Adrenal gland (tissue), 12 donors: ENCODE data around the gene RIC3. TPM values are rescaled to one million over a fixed set of nuclear protein-coding genes. Genes with fewer than 3 reads are reported as not detected.

Experiments
- DNase-seq, 7 donors: peaks; one replicate each; pipeline ENCODE4 v3.0.0-alpha.2; 2019 to 2020
- H3K27ac ChIP-seq, 5 donors: fragments of 200-600 bp; sonication (generic) in 4 of 5; 1 replicate in 3 of 5; 2 replicates in 2 of 5; pipeline versions ENCODE4 v1.5.1 to v1.8.0; 2016 to 2020; ENCODE audit warnings: mild to moderate bottlenecking in 1 of 5
- H3K27me3 ChIP-seq: fragments of 200-600 bp; 2 replicates; pipeline ENCODE4 v1.8.0; 2021
- H3K36me3 ChIP-seq, 2 donors: fragments of 200-600 bp; replicated peaks in 1 of 2; 1 replicate in 1 of 2; 2 replicates in 1 of 2; pipeline versions ENCODE4 v1.5.1 to v1.8.0; 2018 to 2022
- H3K4me1 ChIP-seq, 2 donors: fragments of 200-600 bp; replicated peaks in 1 of 2; 1 replicate in 1 of 2; 2 replicates in 1 of 2; pipeline versions ENCODE4 v1.5.1 to v1.8.0; 2018 to 2021
- H3K4me3 ChIP-seq, 4 donors: fragments of 200-600 bp; sonication (generic) in 3 of 4; one replicate each; pipeline ENCODE4 v1.5.1; 2016 to 2018
- H3K9me3 ChIP-seq, 3 donors: fragments of 200-600 bp; sonication (generic) in 1 of 3; replicated peaks in 1 of 3; 1 replicate in 2 of 3; 2 replicates in 1 of 3; pipeline versions ENCODE4 v1.5.1 to v1.8.0; 2016 to 2021
- POLR2A ChIP-seq, 2 donors: fragments of 450-650 bp; IDR thresholded peaks; one replicate each; pipeline ENCODE4 v1.6.1; 2017; ENCODE audit warnings: antibody characterized with exemption in 2 of 2, mild to moderate bottlenecking in 2 of 2, moderate library complexity in 1 of 2
- WGBS, 4 donors: extraction: QIAGEN DNeasy Blood & Tissue Kit in 2 of 4; methylation state at CpG; one replicate each; pipeline versions ENCODE4 v1.1.5 to v1.1.7; 2013 to 2017; 5-methylcytosine and 5-hydroxymethylcytosine counted together
- intact Hi-C, 2 donors: fragments of 100-400 bp; cut with DNase I; formaldehyde crosslinking; loops; one replicate each; pipeline versions ENCODE4 v1.14.1 to v1.15.0; 2022 to 2023
- polyA plus RNA-seq, 3 donors: library from polyadenylated mRNA; stranded (reverse); fragments of 200-250 nt in 2 of 3; fragments of 350-450 nt in 1 of 3; fragmentation: Illumina TruSeq in 1 of 3; extraction: RNeasy Lipid Tissue Mini Kit (QIAGEN cat#74804) in 1 of 3; gene quantifications; one replicate each; pipeline ENCODE4 v1.2.3, GENCODE V29; 2013 to 2014
- total RNA-seq, 9 donors: library from RNA; depleted of rRNA in 4 of 9; stranded (reverse); fragments of >200 nt in 4 of 9; fragments of 120-200 nt in 1 of 9; fragmentation: NEBNext Ultra II Directional in 1 of 9; extraction: Animal tissue kit (Norgen Biotek cat#: 25700) in 1 of 9; gene quantifications; one replicate each; pipeline versions ENCODE4 v1.1.0 to v1.2.4, GENCODE V29; 2013 to 2023
- TF ChIP-seq, protein P1 (sequence below), 6 experiments: fragments of 450-650 bp in 4 of 6; fragments of 200-600 bp in 2 of 6; sonication (generic) in 1 of 6; IDR thresholded peaks; 1 replicate in 5 of 6; 2 replicates in 1 of 6; pipeline versions ENCODE4 v1.5.1 to v1.8.0; 2016 to 2021; ENCODE audit warnings: antibody characterized with exemption in 6 of 6, mild to moderate bottlenecking in 2 of 6, moderate library complexity in 1 of 6
- donor health status: healthy with polysubstance abuse.
- donor health status: Bipolar disorder and iron deficiency.
- donor health status: DM: yes; HTN: yes; CAD: no.
- donor health status: DM: no; HTN: no; CAD: no.
- donor health status: DM: no; HTN: no; CAD: no.
- donor health status: DM: yes; HTN: yes; CAD: no.

Gene RIC3
- total and polyA plus RNA-seq, 12 donors = 11.0 to 45.5 (median 29.4) TPM

DNA sequence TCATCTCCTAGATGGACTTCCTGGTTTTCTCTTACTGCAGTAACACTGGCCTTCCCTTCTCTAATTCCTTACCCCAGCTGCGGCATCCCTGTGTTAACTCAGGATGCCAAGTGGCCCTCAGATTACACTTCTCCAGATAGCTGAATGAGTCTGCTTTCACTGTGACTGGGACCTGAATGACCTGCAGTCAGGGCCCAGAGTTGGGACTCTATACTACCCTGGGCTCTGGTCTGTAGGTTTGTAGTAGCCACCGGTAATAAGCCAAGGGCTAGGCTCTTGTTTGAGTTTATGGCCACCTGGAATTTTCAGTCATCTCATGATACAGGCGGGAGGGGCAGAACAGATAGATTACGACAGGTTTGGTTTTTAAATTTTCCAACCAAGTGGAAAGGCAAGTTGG, 63.7 kb downstream of the RIC3 start:
- Histone ChIP-seq H3K27ac (no peak overlapping the region), H3K36me3 (peaks cover 0 to 35% of the 10 kb centered on the region in 2 donors), H3K27me3 (no peaks in the 10 kb centered on the region), H3K9me3 (no peaks in the 10 kb centered on the region), H3K4me1 (no peaks in the 10 kb centered on the region), H3K4me3 (no peak overlapping the region)
- DNase-seq = no peak
- 95 to 99% (median 96%) methylated on average over 4 of the region's 4 CpGs for WGBS, 4 donors
- no peak for TF ChIP-seq POLR2A (IDR thresholded peaks at IDR 0.05)
- TF ChIP-seq, protein P1, sequence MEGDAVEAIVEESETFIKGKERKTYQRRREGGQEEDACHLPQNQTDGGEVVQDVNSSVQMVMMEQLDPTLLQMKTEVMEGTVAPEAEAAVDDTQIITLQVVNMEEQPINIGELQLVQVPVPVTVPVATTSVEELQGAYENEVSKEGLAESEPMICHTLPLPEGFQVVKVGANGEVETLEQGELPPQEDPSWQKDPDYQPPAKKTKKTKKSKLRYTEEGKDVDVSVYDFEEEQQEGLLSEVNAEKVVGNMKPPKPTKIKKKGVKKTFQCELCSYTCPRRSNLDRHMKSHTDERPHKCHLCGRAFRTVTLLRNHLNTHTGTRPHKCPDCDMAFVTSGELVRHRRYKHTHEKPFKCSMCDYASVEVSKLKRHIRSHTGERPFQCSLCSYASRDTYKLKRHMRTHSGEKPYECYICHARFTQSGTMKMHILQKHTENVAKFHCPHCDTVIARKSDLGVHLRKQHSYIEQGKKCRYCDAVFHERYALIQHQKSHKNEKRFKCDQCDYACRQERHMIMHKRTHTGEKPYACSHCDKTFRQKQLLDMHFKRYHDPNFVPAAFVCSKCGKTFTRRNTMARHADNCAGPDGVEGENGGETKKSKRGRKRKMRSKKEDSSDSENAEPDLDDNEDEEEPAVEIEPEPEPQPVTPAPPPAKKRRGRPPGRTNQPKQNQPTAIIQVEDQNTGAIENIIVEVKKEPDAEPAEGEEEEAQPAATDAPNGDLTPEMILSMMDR (IDR thresholded peaks at IDR 0.05) = no peak
- intact Hi-C loops = no loop called here

DNA sequence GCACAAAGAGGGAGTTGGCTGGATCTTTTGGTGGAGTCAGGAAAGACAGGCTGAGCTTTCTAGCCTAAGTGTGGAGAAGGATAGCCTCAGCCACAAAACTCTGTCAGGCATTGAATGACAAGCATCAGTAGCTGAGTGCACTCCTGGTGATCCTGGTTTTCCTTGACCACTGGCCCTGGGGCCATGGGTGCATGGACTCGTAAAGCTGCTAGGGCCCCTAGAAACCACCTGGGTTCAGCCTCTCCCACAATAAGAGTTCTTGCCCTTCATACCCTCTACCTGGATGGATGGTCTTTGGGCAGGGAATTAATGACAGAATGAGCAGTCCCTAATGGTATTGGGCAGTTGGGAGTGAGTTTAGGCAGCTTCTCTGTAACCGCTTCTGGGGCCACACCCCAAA, 64.9 kb downstream of the RIC3 start:
- no peaks in the 10 kb centered on the region for H3K9me3 ChIP-seq
- intact Hi-C loops = no loop called here
- H3K36me3 ChIP-seq = peaks cover 0 to 39% of the 10 kb centered on the region in 2 donors
- H3K27me3 ChIP-seq = no peaks in the 10 kb centered on the region
- TF ChIP-seq POLR2A (IDR thresholded peaks at IDR 0.05) = no peak
- TF ChIP-seq, protein P1 (IDR thresholded peaks at IDR 0.05) = no peak
- no peak overlapping the region for H3K27ac ChIP-seq
- WGBS, 4 donors = 91 to 98% (median 93%) methylated on average over 1 to 2 of the region's 2 CpGs
- no peak overlapping the region for H3K4me3 ChIP-seq
- peak in 2 of 7 donors; percentile 4 to 40 for DNase-seq
- no peaks in the 10 kb centered on the region for H3K4me1 ChIP-seq

DNA sequence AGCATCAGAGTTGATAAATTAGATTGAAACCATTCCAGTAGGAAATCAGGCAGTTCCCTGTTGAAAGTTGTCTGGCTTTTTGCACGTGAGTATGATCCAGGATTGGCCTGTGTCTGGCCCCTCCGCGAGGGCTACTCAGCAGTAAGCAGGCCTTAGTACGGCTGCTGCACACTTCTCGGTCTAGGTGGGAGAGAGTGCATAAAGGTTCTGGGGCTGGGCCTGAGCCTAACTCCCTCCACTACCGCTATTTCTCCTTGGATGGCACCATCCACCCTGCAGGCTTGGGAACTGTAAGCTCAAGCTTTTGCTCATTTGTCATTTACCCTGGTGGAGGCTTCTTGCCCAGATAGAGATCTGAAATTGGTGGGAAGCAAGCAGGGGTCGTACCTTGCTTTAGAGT, 65.9 kb downstream of the RIC3 start:
- H3K27ac ChIP-seq = no peak overlapping the region
- no peak for TF ChIP-seq POLR2A (IDR thresholded peaks at IDR 0.05)
- TF ChIP-seq, protein P1 (IDR thresholded peaks at IDR 0.05) = no peak
- H3K4me3 ChIP-seq = no peak overlapping the region
- no peaks in the 10 kb centered on the region for H3K4me1 ChIP-seq
- intact Hi-C loops = no loop called here
- WGBS, 4 donors = 80 to 91% (median 85%) methylated on average over 7 of the region's 7 CpGs
- peak in 1 of 7 donors; percentile 44 for DNase-seq
- H3K27me3 ChIP-seq = no peaks in the 10 kb centered on the region
- H3K36me3 ChIP-seq = peaks cover 0 to 41% of the 10 kb centered on the region in 2 donors
- H3K9me3 ChIP-seq = no peaks in the 10 kb centered on the region

DNA sequence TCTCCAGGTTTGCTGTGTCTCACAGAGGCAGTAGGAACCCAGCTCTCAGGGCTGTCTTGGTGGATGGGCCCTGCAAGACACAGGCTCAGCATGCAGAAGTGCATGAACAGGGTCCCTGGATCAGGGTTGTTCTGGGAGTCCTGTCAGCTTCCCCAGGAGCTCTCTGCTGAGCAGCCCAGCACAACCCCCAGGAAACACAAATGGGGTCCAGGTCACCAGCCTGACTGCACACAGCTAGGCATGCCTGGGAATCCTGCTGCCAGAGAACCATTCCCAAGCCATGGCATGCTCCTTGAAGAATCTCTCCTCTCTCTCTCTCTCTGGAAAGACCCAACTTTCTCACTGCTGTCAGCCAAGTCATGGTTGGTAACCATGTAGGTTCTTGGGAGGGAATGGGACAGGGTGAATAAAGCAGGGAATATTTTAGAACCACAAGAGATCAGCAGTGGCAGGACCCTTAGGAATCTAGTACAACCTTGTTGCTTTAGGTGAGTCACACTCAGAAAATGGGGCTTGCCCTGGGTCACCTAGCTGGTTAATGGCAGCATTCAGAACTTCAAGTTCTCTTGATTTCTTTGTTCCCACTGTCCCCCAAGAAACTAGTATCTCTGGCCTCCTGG, 66.4 kb downstream of the RIC3 start:
- intact Hi-C loops = no loop called here
- no peak for TF ChIP-seq POLR2A (IDR thresholded peaks at IDR 0.05)
- TF ChIP-seq, protein P1 (IDR thresholded peaks at IDR 0.05) = no peak
- Histone ChIP-seq H3K27me3 (no peaks in the 10 kb centered on the region), H3K4me1 (no peaks in the 10 kb centered on the region), H3K9me3 (no peaks in the 10 kb centered on the region), H3K36me3 (peaks cover 0 to 41% of the 10 kb centered on the region in 2 donors), H3K4me3 (no peak overlapping the region), H3K27ac (no peak overlapping the region)
- peak in 2 of 7 donors; percentile 6 to 47 for DNase-seq
